SK-N-SH treated with all-trans-retinoic acid at 6 μM for 48 hours (cell line): Measurements from ENCODE around the gene GPR26.

ENCODE experiments used
- ATAC-seq: fragments of 200-7000 bp; cut with Tn5 transposase; 3 replicates; pipeline ENCODE4 v1.9.1; 2020; ENCODE audit warnings: mild to moderate bottlenecking, moderate library complexity
- ARNTL ChIP-seq: fragments of 450-650 bp; formaldehyde crosslinking; IDR thresholded peaks from 2 replicates; pipeline ENCODE4 v1.5.0; 2020; ENCODE audit warnings: low read depth, mild to moderate bottlenecking, moderate library complexity, borderline replicate concordance
- BACH2 ChIP-seq: fragments of 250-450 bp; sonication (Bioruptor Pico); IDR thresholded peaks from 2 replicates; pipeline ENCODE4 v1.9.0; 2021; ENCODE audit warnings: mild to moderate bottlenecking, borderline replicate concordance
- CREB5 ChIP-seq: fragments of 250-450 bp; sonication (Bioruptor Pico); IDR thresholded peaks from 2 replicates; pipeline ENCODE4 v1.5.1; 2020; ENCODE audit warnings: low read depth, mild to moderate bottlenecking, moderate library complexity
- CSDC2 ChIP-seq: fragments of 250-450 bp; sonication (Bioruptor Pico); IDR thresholded peaks from 2 replicates; pipeline ENCODE4 v1.5.0; 2020; ENCODE audit warnings: mild to moderate bottlenecking, moderate library complexity
- ESRRG ChIP-seq: fragments of 250-450 bp; sonication (Bioruptor Pico); IDR thresholded peaks from 2 replicates; pipeline ENCODE4 v1.6.1; 2021; ENCODE audit warnings: mild to moderate bottlenecking
- GLIS3 ChIP-seq: fragments of 250-450 bp; sonication (Bioruptor Pico); IDR thresholded peaks from 2 replicates; pipeline ENCODE4 v1.5.0; 2020; ENCODE audit warnings: mild to moderate bottlenecking, moderate library complexity
- ISL1 ChIP-seq: fragments of 250-450 bp; sonication (Bioruptor Pico); IDR thresholded peaks from 2 replicates; pipeline ENCODE4 v2.1.2; 2022; ENCODE audit warnings: mild to moderate bottlenecking, moderate library complexity
- OSR1 ChIP-seq: fragments of 250-450 bp; sonication (Bioruptor Pico); IDR thresholded peaks from 2 replicates; pipeline ENCODE4 v1.8.0; 2022; ENCODE audit warnings: moderate library complexity, mild to moderate bottlenecking, inconsistent platforms
- PATZ1 ChIP-seq: fragments of 250-450 bp; sonication (Bioruptor Pico); IDR thresholded peaks from 2 replicates; pipeline ENCODE4 v1.8.0; 2020; ENCODE audit warnings: mild to moderate bottlenecking, moderate library complexity, borderline replicate concordance
- POU6F1 ChIP-seq: fragments of 250-450 bp; sonication (Bioruptor Pico); IDR thresholded peaks from 2 replicates; pipeline ENCODE4 v1.8.0; 2021; ENCODE audit warnings: low read depth, mild to moderate bottlenecking, moderate library complexity, borderline replicate concordance
- PPARA ChIP-seq: fragments of 250-450 bp; sonication (Bioruptor Pico); IDR thresholded peaks from 2 replicates; pipeline ENCODE4 v1.5.0; 2020; ENCODE audit warnings: mild to moderate bottlenecking, borderline replicate concordance
- RARB ChIP-seq: fragments of 250-450 bp; sonication (Bioruptor Pico); IDR thresholded peaks from 2 replicates; pipeline ENCODE4 v1.8.0; 2021; ENCODE audit warnings: mild to moderate bottlenecking, moderate library complexity
- SNAI2 ChIP-seq: fragments of 250-450 bp; sonication (Bioruptor Pico); IDR thresholded peaks from 2 replicates; pipeline ENCODE4 v1.5.0; 2020; ENCODE audit warnings: mild to moderate bottlenecking, moderate library complexity
- TCF4 ChIP-seq: fragments of 250-450 bp; sonication (Bioruptor Pico); IDR thresholded peaks from 2 replicates; pipeline ENCODE4 v1.8.0; 2021; ENCODE audit warnings: mild to moderate bottlenecking, moderate library complexity, borderline replicate concordance
- TSHZ2 ChIP-seq: fragments of 250-450 bp; sonication (Bioruptor Pico); IDR thresholded peaks from 2 replicates; pipeline ENCODE4 v1.5.0; 2020; ENCODE audit warnings: mild to moderate bottlenecking, moderate library complexity
- ZFP30 ChIP-seq: fragments of 450-650 bp; formaldehyde crosslinking; IDR thresholded peaks from 2 replicates; pipeline ENCODE4 v1.5.0; 2022; ENCODE audit warnings: mild to moderate bottlenecking, moderate library complexity
- ZNF565 ChIP-seq: fragments of 450-650 bp; formaldehyde crosslinking; conservative IDR thresholded peaks from 2 replicates; pipeline ENCODE4 v1.5.0; 2020; ENCODE audit warnings: low read depth, mild to moderate bottlenecking, moderate library complexity
- ZNF70 ChIP-seq: fragments of 450-650 bp; formaldehyde crosslinking; IDR thresholded peaks from 2 replicates; pipeline ENCODE4 v1.5.0; 2020; ENCODE audit warnings: mild to moderate bottlenecking, moderate library complexity
- ZNF8 ChIP-seq: fragments of 450-650 bp; formaldehyde crosslinking; IDR thresholded peaks from 2 replicates; pipeline ENCODE4 v1.5.0; 2020; ENCODE audit warnings: mild to moderate bottlenecking, moderate library complexity

The GPR26 gene

GRCh38 chr10:123640016-123640535 lies 26.1 kb upstream of the GPR26 start:
- no peak for TF ChIP-seq POU6F1
- TF ChIP-seq SNAI2 (CRISPR knock-in tag): no peak
- no peak for TF ChIP-seq ZNF8 (CRISPR knock-in tag)
- TF ChIP-seq ISL1: no peak
- TF ChIP-seq ZNF70 (CRISPR knock-in tag): no peak
- no peak for TF ChIP-seq RARB (CRISPR knock-in tag)
- TF ChIP-seq TSHZ2 (CRISPR knock-in tag): no peak
- TF ChIP-seq BACH2: no peak
- no peak for TF ChIP-seq ARNTL
- TF ChIP-seq PPARA (CRISPR knock-in tag): no peak
- no peak for TF ChIP-seq ESRRG (CRISPR knock-in tag)
- no peak for TF ChIP-seq PATZ1 (CRISPR knock-in tag)
- no peak for TF ChIP-seq ZNF565
- TF ChIP-seq GLIS3 (CRISPR knock-in tag): no peak
- TF ChIP-seq ZFP30 (CRISPR knock-in tag): no peak
- no peak for ATAC-seq

GRCh38 chr10:123642293-123642692 lies 23.9 kb upstream of the GPR26 start:
- ATAC-seq: no peak
- TF ChIP-seq PPARA (CRISPR knock-in tag): no peak
- TF ChIP-seq TSHZ2 (CRISPR knock-in tag): no peak
- TF ChIP-seq ZNF565: no peak
- no peak for TF ChIP-seq TCF4
- no peak for TF ChIP-seq PATZ1 (CRISPR knock-in tag)
- no peak for TF ChIP-seq CREB5 (CRISPR knock-in tag)
- no peak for TF ChIP-seq ESRRG (CRISPR knock-in tag)
- TF ChIP-seq ARNTL: no peak
- no peak for TF ChIP-seq CSDC2 (CRISPR knock-in tag)
- TF ChIP-seq OSR1 (CRISPR knock-in tag): no peak
- no peak for TF ChIP-seq ZNF70 (CRISPR knock-in tag)
